Esophagus muscularis mucosa (tissue), 4 donors: ENCODE data around the gene SPATA19. TPM values are rescaled to one million over a fixed set of nuclear protein-coding genes. Genes with fewer than 3 reads are reported as not detected.

ENCODE experiments used
- DNase-seq: peaks from one replicate; pipeline ENCODE4 v3.0.0-alpha.2; 2017; ENCODE audit errors: extremely low spot score
- H3K27ac ChIP-seq, 4 donors: fragments of 200-600 bp; sonication (generic); replicated peaks in 1 of 4; 1 replicate in 3 of 4; 2 replicates in 1 of 4; pipeline ENCODE4 v1.5.1; 2016 to 2019; ENCODE audit warnings: mild to moderate bottlenecking in 1 of 4
- H3K27me3 ChIP-seq, 4 donors: fragments of 200-600 bp; sonication (generic); one replicate each; pipeline versions ENCODE4 v1.5.1 to v1.6.0; 2016 to 2019
- H3K36me3 ChIP-seq, 4 donors: fragments of 200-600 bp; sonication (generic); one replicate each; pipeline ENCODE4 v1.5.1; 2016 to 2019
- H3K4me1 ChIP-seq, 4 donors: fragments of 200-600 bp; sonication (generic); one replicate each; pipeline ENCODE4 v1.5.1; 2016 to 2019
- H3K4me3 ChIP-seq, 4 donors: fragments of 200-600 bp; sonication (generic); 1 replicate in 2 of 4; 2 replicates in 2 of 4; pipeline ENCODE4 v1.5.1; 2016 to 2019; ENCODE audit warnings: mild to moderate bottlenecking in 4 of 4, moderate library complexity in 1 of 4
- H3K9me3 ChIP-seq, 4 donors: fragments of 200-600 bp; sonication (generic); 1 replicate in 3 of 4; 2 replicates in 1 of 4; pipeline ENCODE4 v1.5.1; 2016 to 2019
- EP300 ChIP-seq: sonication (generic); formaldehyde crosslinking; IDR thresholded peaks from one replicate; pipeline ENCODE4 v1.6.1; 2017; ENCODE audit warnings: antibody characterized with exemption
- POLR2A ChIP-seq: fragments of 450-650 bp; IDR thresholded peaks from one replicate; pipeline ENCODE4 v1.6.1; 2017; ENCODE audit warnings: antibody characterized with exemption, moderate library complexity, mild to moderate bottlenecking, low read depth
- POLR2AphosphoS5 ChIP-seq, 2 donors: sonication (generic); formaldehyde crosslinking; IDR thresholded peaks; one replicate each; pipeline ENCODE4 v1.6.1; 2017; ENCODE audit warnings: antibody characterized with exemption in 2 of 2
- WGBS: methylation state at CpG from one replicate; pipeline ENCODE4 v1.1.5; 2018; 5-methylcytosine and 5-hydroxymethylcytosine counted together
- intact Hi-C: fragments of 100-400 bp; cut with DNase I; formaldehyde crosslinking; loops from one replicate; pipeline ENCODE4 v1.15.1; 2023
- total RNA-seq, 4 donors: library from RNA; depleted of rRNA; stranded (reverse); fragments of >200 nt; gene quantifications; one replicate each; pipeline versions ENCODE4 v1.1.0 to v1.2.1, GENCODE V29; 2016
- TF ChIP-seq, protein P1 (sequence below), 3 experiments: fragments of 200-600 bp in 2 of 3; fragments of 450-650 bp in 1 of 3; sonication (generic) in 2 of 3; IDR thresholded peaks; one replicate each; pipeline ENCODE4 v1.5.1; 2017 to 2019; ENCODE audit warnings: antibody characterized with exemption in 3 of 3, mild to moderate bottlenecking in 2 of 3, moderate library complexity in 1 of 3

Gene SPATA19
- total RNA-seq, 4 donors from 2014 or later, result not detected

- intact Hi-C loops, result no loop called here
- peak; percentile 90 for DNase-seq
- H3K4me3 ChIP-seq, result no peak overlapping the region
- H3K27ac ChIP-seq, result no peak overlapping the region
- peaks cover 0 to 10% (median 3%) of the 10 kb centered on the region in 4 donors for H3K9me3 ChIP-seq
- 80% methylated on average over 4 of the region's 7 CpGs for WGBS
- TF ChIP-seq, protein P1, sequence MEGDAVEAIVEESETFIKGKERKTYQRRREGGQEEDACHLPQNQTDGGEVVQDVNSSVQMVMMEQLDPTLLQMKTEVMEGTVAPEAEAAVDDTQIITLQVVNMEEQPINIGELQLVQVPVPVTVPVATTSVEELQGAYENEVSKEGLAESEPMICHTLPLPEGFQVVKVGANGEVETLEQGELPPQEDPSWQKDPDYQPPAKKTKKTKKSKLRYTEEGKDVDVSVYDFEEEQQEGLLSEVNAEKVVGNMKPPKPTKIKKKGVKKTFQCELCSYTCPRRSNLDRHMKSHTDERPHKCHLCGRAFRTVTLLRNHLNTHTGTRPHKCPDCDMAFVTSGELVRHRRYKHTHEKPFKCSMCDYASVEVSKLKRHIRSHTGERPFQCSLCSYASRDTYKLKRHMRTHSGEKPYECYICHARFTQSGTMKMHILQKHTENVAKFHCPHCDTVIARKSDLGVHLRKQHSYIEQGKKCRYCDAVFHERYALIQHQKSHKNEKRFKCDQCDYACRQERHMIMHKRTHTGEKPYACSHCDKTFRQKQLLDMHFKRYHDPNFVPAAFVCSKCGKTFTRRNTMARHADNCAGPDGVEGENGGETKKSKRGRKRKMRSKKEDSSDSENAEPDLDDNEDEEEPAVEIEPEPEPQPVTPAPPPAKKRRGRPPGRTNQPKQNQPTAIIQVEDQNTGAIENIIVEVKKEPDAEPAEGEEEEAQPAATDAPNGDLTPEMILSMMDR (IDR thresholded peaks at IDR 0.05), result no peak
- no peak for TF ChIP-seq EP300
- TF ChIP-seq POLR2AphosphoS5 (IDR thresholded peaks at IDR 0.05), result no peak
- no peak for TF ChIP-seq POLR2A
- no peaks in the 10 kb centered on the region for H3K4me1 ChIP-seq
- H3K27me3 ChIP-seq, result peaks cover 0 to 32% (median 0%) of the 10 kb centered on the region in 4 donors
- no peaks in the 10 kb centered on the region for H3K36me3 ChIP-seq
Observed at GRCh38 chr11:133840479-133840941, 4.8 kb downstream of the SPATA19 start.

GRCh38 chr11:133835593-133836548 is 9.4 kb downstream of the SPATA19 start:
- no peak for TF ChIP-seq POLR2AphosphoS5 (IDR thresholded peaks at IDR 0.05)
- no peak for TF ChIP-seq EP300
- TF ChIP-seq, protein P1 (IDR thresholded peaks at IDR 0.05), result no peak
- no peak for TF ChIP-seq POLR2A
- no peaks in the 10 kb centered on the region for H3K36me3 ChIP-seq

DNA sequence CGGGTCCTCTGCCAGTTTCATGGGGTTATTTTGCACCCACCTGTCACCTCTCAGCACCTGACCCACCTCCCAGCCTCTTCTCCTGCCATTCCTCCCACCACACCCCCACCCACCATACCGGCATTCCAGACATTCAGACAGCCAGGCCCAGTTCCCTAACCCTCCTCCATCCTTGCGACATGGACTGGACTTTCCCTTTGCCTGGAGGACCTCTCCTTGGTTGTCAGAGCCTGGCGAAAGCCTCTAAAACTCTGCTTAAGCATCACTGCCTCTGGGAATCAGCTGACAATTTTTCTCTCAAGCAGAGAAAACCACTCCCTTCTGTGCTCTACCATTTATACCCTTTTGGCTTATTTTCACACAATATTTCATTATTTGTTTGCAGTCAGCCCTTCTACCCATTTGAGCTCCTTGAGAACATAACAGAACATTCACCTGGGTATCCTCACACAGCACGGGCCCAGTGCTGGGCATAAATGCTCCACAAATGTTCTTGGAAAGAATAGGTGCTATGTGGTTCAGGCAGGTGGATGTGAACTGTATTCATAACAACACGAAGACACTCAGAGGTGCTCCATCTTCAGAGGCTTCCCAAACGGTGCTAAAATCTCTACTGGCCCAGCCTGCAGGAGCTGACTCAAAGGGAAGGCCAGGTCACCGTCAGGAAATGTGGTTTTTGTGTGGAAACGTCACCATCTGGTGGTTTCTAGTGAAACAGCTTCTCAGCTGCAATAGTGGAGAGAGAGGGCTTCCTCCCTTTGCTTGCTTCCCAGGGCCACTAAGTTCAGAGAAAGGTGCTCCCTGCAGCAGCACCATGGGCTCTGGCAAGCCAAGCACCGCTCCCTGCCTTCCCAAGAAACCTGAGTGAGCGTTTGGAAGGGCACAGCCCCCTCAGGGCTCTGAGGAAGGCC is 10.4 kb downstream of the SPATA19 start:
- no peak for TF ChIP-seq EP300
- TF ChIP-seq POLR2A, result no peak
- TF ChIP-seq POLR2AphosphoS5 (IDR thresholded peaks at IDR 0.05), result no peak
- TF ChIP-seq, protein P1 (IDR thresholded peaks at IDR 0.05), result peak; percentile 67 to 77 (median 70)
- intact Hi-C loops, result loop anchor here (1.0 to 5.0 kb wide), 2 partner anchors 701 to 753 kb away; no protein-coding TSS in a partner anchor
- no peak overlapping the region for H3K4me3 ChIP-seq

More at GRCh38 chr11:133835593-133836548, 9.4 kb downstream of the SPATA19 start:
- Histone ChIP-seq H3K27me3 (peaks cover 0 to 27% (median 7%) of the 10 kb centered on the region in 4 donors), H3K27ac (no peak overlapping the region), H3K4me1 (peaks cover 0 to 13% (median 0%) of the 10 kb centered on the region in 4 donors), H3K9me3 (peaks cover 0 to 10% (median 3%) of the 10 kb centered on the region in 4 donors), H3K4me3 (no peak overlapping the region)
- intact Hi-C loops, result loop anchor here (1.0 kb wide), 1 partner anchor 702 kb away; no protein-coding TSS in a partner anchor
- 60% methylated on average over 11 of the region's 12 CpGs for WGBS
- peak; percentile 55 for DNase-seq

DNA sequence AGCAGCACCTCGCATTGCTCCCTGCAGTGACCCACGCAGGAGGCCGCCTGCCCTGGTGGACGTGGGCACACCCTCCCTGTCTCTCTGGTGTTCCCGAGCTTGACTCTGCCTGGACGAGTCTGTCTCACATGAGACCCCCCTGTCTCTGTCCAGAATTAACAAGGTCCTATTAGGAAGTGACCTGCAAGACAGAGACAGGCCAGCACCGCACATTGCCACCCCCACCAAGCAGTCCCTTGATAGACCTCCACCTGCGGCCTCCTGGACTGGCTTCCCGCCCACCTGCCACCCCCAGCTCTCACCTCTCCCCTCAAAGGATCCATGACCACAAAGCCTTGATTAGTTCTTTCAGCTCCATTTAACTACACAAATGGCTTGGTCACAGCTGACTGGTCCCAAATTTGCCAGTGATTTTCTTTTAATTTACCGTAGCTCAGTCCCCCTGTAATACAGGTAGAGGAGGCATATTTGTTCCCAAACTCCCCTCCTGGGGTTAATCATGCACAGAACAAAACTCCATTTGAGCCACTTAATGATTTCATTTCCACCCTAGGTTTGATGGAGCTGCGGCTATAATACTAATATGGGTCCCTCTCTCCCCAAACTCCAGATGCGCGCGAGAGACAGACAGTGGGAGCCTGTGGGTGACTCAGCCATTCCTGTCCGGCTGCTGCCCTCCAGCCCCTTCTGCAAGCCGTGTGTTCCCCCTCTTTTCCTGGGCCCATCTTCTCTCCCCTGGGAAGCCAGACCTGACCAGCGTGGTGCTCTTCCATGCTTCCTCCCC is 11.2 kb downstream of the SPATA19 start:
- Histone ChIP-seq H3K9me3 (peaks cover 0 to 10% (median 3%) of the 10 kb centered on the region in 4 donors), H3K27me3 (peaks cover 0 to 28% (median 9%) of the 10 kb centered on the region in 4 donors), H3K36me3 (no peaks in the 10 kb centered on the region), H3K4me3 (no peak overlapping the region), H3K27ac (no peak overlapping the region), H3K4me1 (peaks cover 0 to 13% (median 0%) of the 10 kb centered on the region in 4 donors)
- no peak for TF ChIP-seq POLR2A
- TF ChIP-seq, protein P1 (IDR thresholded peaks at IDR 0.05), result no peak
- no peak for TF ChIP-seq EP300
- TF ChIP-seq POLR2AphosphoS5 (IDR thresholded peaks at IDR 0.05), result no peak
- 92% methylated on average over 16 of the region's 17 CpGs for WGBS
- peak; percentile 64 for DNase-seq
- intact Hi-C loops, result loop anchor here (5.0 kb wide), 1 partner anchor 752 kb away; no protein-coding TSS in a partner anchor

More for the DNA sequence above, 10.4 kb downstream of the SPATA19 start:
- DNase-seq, result peak; percentile 87
- H3K4me1 ChIP-seq, result peaks cover 0 to 13% (median 0%) of the 10 kb centered on the region in 4 donors
- WGBS, result 38% methylated on average over 11 of the region's 11 CpGs
- peaks cover 0 to 10% (median 3%) of the 10 kb centered on the region in 4 donors for H3K9me3 ChIP-seq
- peaks cover 0 to 28% (median 9%) of the 10 kb centered on the region in 4 donors for H3K27me3 ChIP-seq
- no peaks in the 10 kb centered on the region for H3K36me3 ChIP-seq
- H3K27ac ChIP-seq, result no peak overlapping the region
